Measurements from ENCODE around the gene CNDP1. TPM values are rescaled to one million over a fixed set of nuclear protein-coding genes. Genes with fewer than 3 reads are reported as not detected.
"Not testable (repeated sequence)": the region's sequence is repeated elsewhere in the genome, so short reads cannot be mapped to it uniquely, and the experiment has no call there.

Gene CNDP1
- total RNA-seq, 2 experiments from 2014 or later: not detected

GRCh38 chr18:74499633-74500032, 34.7 kb upstream of the CNDP1 start:
- DNase-seq: peak; percentile 65
- Mint-ChIP-seq H3K27me3 (no peaks in the 10 kb centered on the region), H3K4me1 (peaks cover 40% of the 10 kb centered on the region), H3K36me3 (peaks cover 50% of the 10 kb centered on the region), H3K27ac (peak overlapping the region; percentile 100), H3K9me3 (no peaks in the 10 kb centered on the region), H3K4me3 (peak overlapping the region; percentile 98)

- Mint-ChIP-seq H3K27me3 (no peaks in the 10 kb centered on the region), H3K36me3 (peaks cover 50% of the 10 kb centered on the region), H3K4me1 (peaks cover 39% of the 10 kb centered on the region), H3K9me3 (no peaks in the 10 kb centered on the region), H3K27ac (peak overlapping the region; percentile 81), H3K4me3 (peak overlapping the region; percentile 83)
- DNase-seq: no peak
Observed at GRCh38 chr18:74500372-74500771, 33.9 kb upstream of the CNDP1 start.

- Mint-ChIP-seq H3K36me3 (peaks cover 53% of the 10 kb centered on the region), H3K4me3 (peak overlapping the region; percentile 83), H3K4me1 (peaks cover 38% of the 10 kb centered on the region), H3K27ac (peak overlapping the region; percentile 81)
- DNase-seq, H3K9me3 Mint-ChIP-seq, H3K27me3 Mint-ChIP-seq: not testable (repeated sequence)
Observed at GRCh38 chr18:74500774-74501173, 33.5 kb upstream of the CNDP1 start.

- Mint-ChIP-seq H3K27ac (peak overlapping the region; percentile 81), H3K4me1 (peaks cover 38% of the 10 kb centered on the region), H3K27me3 (no peaks in the 10 kb centered on the region), H3K36me3 (peaks cover 54% of the 10 kb centered on the region), H3K9me3 (no peaks in the 10 kb centered on the region), H3K4me3 (peak overlapping the region; percentile 83)
- no peak for DNase-seq
Observed at GRCh38 chr18:74501386-74501785, 32.9 kb upstream of the CNDP1 start.

GRCh38 chr18:74503137-74503536, 31.2 kb upstream of the CNDP1 start:
- Mint-ChIP-seq H3K9me3 (no peaks in the 10 kb centered on the region), H3K4me1 (peaks cover 28% of the 10 kb centered on the region), H3K27me3 (no peaks in the 10 kb centered on the region), H3K4me3 (no peak overlapping the region), H3K36me3 (peaks cover 55% of the 10 kb centered on the region), H3K27ac (no peak overlapping the region)
- DNase-seq: no peak

GRCh38 chr18:74505776-74506175, 28.5 kb upstream of the CNDP1 start:
- Mint-ChIP-seq H3K36me3 (peaks cover 52% of the 10 kb centered on the region), H3K4me3 (no peak overlapping the region)

GRCh38 chr18:74506448-74507084, 27.7 kb upstream of the CNDP1 start:
- no peak for DNase-seq
- Mint-ChIP-seq H3K36me3 (peaks cover 45% of the 10 kb centered on the region), H3K9me3 (no peaks in the 10 kb centered on the region), H3K4me1 (peaks cover 5% of the 10 kb centered on the region), H3K27ac (no peak overlapping the region), H3K4me3 (no peak overlapping the region), H3K27me3 (no peaks in the 10 kb centered on the region)

More at GRCh38 chr18:74505776-74506175, 28.5 kb upstream of the CNDP1 start:
- H3K27ac Mint-ChIP-seq: no peak overlapping the region
- H3K27me3 Mint-ChIP-seq: no peaks in the 10 kb centered on the region
- no peak for DNase-seq
- H3K9me3 Mint-ChIP-seq: no peaks in the 10 kb centered on the region
- H3K4me1 Mint-ChIP-seq: peaks cover 12% of the 10 kb centered on the region

- no peak for DNase-seq
- Mint-ChIP-seq H3K4me1 (peaks cover 5% of the 10 kb centered on the region), H3K27ac (no peak overlapping the region), H3K27me3 (no peaks in the 10 kb centered on the region), H3K9me3 (no peaks in the 10 kb centered on the region), H3K36me3 (peaks cover 40% of the 10 kb centered on the region), H3K4me3 (no peak overlapping the region)
Observed at GRCh38 chr18:74507097-74507881, 27.0 kb upstream of the CNDP1 start.

GRCh38 chr18:74507927-74508326, 26.4 kb upstream of the CNDP1 start:
- no peak overlapping the region for H3K27ac Mint-ChIP-seq
- H3K36me3 Mint-ChIP-seq: peaks cover 42% of the 10 kb centered on the region
- H3K9me3 Mint-ChIP-seq: no peaks in the 10 kb centered on the region
- H3K4me3 Mint-ChIP-seq: no peak overlapping the region
- DNase-seq: no peak
- H3K4me1 Mint-ChIP-seq: peaks cover 4% of the 10 kb centered on the region
- H3K27me3 Mint-ChIP-seq: no peaks in the 10 kb centered on the region

- Mint-ChIP-seq H3K27me3 (no peaks in the 10 kb centered on the region), H3K36me3 (peaks cover 40% of the 10 kb centered on the region), H3K27ac (no peak overlapping the region), H3K9me3 (no peaks in the 10 kb centered on the region), H3K4me3 (no peak overlapping the region), H3K4me1 (peaks cover 2% of the 10 kb centered on the region)
- DNase-seq: no peak
Observed at GRCh38 chr18:74508366-74508765, 25.9 kb upstream of the CNDP1 start.

GRCh38 chr18:74508821-74509225, 25.5 kb upstream of the CNDP1 start:
- no peak for DNase-seq
- Mint-ChIP-seq H3K36me3 (peaks cover 38% of the 10 kb centered on the region), H3K27me3 (no peaks in the 10 kb centered on the region), H3K9me3 (no peaks in the 10 kb centered on the region), H3K4me1 (peaks cover 2% of the 10 kb centered on the region), H3K4me3 (no peak overlapping the region), H3K27ac (no peak overlapping the region)

GRCh38 chr18:74509856-74510769, 24.2 kb upstream of the CNDP1 start:
- Mint-ChIP-seq H3K9me3 (no peaks in the 10 kb centered on the region), H3K27ac (no peak overlapping the region), H3K4me1 (peaks cover 2% of the 10 kb centered on the region), H3K36me3 (peaks cover 46% of the 10 kb centered on the region), H3K4me3 (no peak overlapping the region), H3K27me3 (no peaks in the 10 kb centered on the region)
- DNase-seq: no peak

GRCh38 chr18:74510770-74511095, 23.6 kb upstream of the CNDP1 start:
- no peaks in the 10 kb centered on the region for H3K9me3 Mint-ChIP-seq
- no peak overlapping the region for H3K4me3 Mint-ChIP-seq
- no peak overlapping the region for H3K27ac Mint-ChIP-seq
- DNase-seq: no peak
- H3K4me1 Mint-ChIP-seq: peaks cover 2% of the 10 kb centered on the region
- no peaks in the 10 kb centered on the region for H3K27me3 Mint-ChIP-seq
- H3K36me3 Mint-ChIP-seq: peaks cover 43% of the 10 kb centered on the region

GRCh38 chr18:74511823-74512222, 22.5 kb upstream of the CNDP1 start:
- Mint-ChIP-seq H3K9me3 (no peaks in the 10 kb centered on the region), H3K4me3 (no peak overlapping the region), H3K4me1 (peaks cover 2% of the 10 kb centered on the region), H3K27ac (no peak overlapping the region), H3K27me3 (no peaks in the 10 kb centered on the region), H3K36me3 (peaks cover 38% of the 10 kb centered on the region)
- DNase-seq: no peak
